NCI-H774 (cell line): Measurements from ENCODE around the gene LGALSL.
"Not testable (repeated sequence)": the region's sequence is repeated elsewhere in the genome, so short reads cannot be mapped to it uniquely, and the experiment has no call there.

ENCODE experiments used
- DNase-seq: peaks from one replicate; lab custom pipeline; 2025; lab: John Stamatoyannopoulos, UW

The LGALSL gene

DNA sequence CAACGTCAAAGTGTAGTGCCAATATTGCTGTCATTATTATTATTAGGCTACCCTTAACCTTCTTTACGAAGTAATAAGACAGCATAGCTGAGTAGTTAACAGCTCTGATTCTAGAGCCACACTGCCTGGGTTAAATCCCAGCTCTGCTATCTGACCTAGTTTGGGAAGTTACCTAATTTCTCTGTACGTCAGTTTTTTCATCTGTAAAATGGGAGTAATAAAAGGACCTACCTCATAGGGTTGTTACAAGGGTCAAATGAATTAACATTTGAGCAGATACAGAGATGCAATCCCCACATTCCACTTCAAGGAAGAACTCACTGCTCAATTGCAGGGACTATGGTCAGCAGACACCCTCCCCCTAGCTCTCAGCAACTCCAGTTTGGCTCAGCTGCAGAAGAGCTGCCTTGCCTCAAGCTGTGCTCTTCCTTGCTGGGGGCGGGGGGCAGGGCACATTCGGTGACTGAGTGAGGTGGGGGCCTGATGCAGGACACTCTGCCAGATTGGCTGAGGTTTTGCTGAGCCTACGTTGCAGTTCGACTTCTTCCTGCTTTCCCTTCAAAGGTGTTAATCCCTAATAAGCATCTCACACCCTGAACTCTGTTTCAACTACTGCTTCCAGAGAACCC, 11.0 kb upstream of the LGALSL start:
- DNase-seq: no peak

DNA sequence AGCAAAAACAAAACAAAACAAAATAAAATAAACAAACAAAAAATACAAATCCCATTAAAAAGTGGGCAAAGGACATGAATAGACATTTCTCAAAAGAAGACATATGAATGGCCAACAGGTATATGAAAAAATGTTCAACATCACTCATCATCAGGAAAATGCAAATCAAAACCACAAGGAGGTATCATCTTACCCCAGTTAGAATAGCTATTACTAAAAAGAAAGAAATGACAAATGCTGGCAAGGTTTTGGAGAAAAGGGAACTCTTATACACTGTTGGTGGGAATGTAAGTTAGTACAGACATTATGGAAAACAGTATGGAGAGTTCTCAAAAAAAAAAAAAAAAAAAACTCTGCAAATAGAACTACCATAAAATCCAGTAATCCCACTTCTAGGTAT, 8.0 kb upstream of the LGALSL start:
- not testable (repeated sequence) for DNase-seq

DNA sequence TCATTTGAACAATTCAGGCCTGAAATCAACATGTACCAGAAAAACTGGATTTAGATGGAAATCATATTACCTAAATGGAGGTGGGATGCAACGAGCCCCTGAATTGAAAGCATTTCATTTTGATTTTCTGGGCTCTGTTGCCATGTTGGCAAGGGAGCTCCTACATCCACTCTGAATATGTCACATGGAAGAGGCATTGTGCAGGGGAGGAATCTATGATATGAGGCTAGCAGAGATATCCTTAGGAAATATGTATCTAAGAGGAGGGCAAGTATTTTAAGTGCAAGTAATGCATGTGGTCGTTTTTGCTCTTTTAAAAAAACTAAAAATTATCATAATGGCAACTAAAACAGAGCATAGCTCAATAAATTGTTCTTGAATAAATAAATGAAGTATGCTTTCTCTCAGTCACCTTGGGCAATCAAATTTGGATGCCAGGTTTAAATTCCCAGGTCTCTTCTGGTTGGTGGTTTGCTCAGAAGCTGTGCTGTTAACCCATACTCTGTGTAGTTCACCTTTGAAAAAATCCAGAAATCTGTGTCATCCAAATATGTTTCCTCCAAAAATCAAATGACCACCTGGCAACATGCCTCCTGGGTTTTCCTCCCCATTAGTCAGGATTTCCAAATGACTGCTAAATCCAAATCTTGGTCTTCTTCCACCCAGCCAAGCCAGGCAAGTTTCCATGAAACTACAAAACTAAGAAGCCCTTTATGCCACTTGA, 6.5 kb upstream of the LGALSL start:
- no peak for DNase-seq

DNA sequence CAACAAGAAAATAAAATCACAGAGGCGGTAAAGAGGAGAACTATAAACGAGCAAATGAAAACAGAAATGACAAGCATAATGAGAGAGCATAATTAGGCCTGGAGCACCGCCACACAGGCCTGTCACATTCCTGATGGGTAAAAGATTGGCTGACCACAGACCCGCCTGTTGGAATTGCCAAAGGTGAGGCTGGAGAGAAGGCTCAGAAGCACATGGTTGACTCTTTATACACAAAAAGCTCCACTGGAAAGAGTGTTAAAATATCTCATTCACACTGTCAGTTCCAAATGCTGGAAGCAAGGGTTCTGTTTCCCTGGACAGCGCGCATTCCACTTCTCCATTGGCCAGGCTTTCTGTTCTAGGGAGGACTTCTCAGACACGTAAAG, 5.9 kb upstream of the LGALSL start:
- no peak for DNase-seq

DNA sequence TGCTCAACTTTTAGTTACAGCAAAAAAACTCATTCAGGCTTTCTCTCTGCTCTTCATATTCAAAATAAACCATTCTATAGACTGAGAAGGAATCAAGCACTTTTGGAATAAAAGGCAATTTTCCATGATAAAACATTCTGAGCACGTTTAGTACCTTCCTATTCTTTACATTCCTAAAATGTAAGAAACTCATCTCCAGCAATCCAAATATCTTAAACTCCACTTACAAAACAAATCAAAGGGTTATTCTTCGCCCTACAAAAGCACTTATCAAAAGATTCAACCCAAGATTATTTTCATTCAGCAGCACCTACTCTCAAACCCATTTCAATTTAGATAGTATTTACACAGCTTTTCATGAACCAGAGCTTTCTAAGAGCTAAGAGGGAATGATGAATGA, 2.9 kb upstream of the LGALSL start:
- DNase-seq: no peak

DNA sequence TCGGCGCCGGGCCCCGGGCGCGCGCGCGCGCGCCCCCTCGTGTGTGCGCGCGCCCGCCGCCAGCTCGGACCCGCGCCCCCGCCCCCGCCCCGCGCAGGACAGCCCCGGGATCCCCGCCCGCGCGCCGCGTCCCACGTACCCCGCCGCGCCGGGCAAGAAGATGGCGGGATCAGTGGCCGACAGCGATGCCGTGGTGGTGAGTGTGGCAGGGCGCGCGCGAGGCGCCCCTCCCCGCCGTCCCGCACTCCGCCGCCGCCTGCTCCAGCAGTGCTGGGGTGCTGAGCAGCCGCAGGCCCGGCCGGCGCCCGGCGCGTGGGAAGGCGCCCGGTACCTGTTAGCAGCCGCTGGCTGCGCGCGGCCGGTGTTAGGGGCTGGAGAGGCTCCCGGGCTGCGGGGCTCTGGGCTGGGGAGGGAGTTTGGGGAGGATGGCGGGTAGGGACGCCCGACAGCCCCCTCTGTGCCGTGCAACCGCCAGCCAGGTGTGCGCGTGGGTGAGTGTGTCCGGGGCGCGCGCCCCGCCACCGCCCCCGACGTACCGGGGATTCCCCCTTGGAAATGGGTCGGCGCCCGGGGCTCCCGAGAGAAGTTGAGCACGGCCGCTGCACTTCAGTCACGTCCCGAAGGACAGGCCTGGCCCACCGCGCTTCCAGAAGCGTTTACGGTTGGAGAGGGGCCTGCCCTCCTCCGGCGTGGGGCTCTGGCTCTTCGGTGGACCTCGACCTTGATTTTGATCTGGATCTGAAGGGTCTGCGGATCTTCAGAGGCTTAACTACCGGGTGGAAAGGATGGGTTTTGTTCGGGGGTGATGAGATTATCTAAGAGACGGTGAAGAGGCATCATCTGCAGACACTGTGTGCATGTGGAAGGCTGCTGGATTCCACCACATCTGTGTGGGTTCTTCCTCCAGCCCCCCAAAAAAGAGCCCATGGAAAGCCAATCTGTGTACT, 697 bp downstream of the LGALSL start:
- no peak for DNase-seq

DNA sequence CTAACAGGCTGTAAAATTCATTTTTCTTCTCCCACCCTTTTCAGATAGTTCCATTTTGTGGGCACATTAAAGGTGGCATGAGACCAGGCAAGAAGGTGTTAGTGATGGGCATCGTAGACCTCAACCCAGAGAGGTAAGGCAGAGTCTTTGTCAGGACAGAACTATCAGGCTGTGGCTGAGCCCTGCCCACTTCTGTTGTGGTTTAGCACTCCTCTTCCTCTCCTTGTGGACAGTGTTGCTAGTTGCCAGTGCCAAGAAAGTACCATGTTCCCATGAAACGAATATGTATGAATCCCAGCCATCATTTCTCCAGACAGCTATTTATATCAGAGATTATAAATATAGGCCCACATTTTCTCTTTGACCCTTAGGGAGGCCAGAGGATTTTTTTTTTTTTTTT, 1.6 kb downstream of the LGALSL start:
- no peak for DNase-seq

DNA sequence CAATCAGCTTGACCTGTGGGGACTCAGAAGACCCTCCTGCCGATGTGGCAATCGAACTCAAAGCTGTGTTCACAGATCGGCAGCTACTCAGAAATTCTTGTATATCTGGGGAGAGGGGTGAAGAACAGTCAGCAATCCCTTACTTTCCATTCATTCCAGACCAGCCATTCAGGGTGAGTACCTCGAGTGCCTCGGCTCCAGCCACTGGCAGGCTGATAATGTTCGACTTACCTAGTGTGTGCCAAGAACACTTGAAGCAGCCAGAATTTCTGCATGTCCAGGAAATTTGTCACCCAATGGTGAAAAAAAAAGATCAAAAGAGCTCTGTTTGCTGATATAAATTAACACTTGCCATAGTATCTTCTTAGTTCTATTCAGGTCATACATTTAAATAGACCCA, 2.3 kb downstream of the LGALSL start:
- no peak for DNase-seq

DNA sequence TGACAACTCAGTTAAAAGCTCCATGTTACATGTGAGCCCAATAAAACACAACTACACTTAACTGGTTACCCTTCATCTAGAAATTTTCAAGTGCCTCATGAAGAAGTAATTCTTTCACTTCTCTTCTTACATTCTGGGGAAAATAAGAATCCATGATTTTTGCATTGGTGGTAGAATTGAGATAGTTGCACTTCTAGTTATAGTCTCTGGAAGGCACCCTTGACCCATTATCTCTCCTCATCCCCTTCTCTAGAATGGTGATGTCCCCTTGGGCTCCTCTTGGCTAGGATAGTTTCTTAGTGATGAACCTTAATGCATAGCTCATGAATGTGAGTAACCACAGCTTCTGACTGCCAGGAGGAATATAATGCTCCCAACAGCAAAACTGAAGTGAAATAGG, 3.6 kb downstream of the LGALSL start:
- no peak for DNase-seq

DNA sequence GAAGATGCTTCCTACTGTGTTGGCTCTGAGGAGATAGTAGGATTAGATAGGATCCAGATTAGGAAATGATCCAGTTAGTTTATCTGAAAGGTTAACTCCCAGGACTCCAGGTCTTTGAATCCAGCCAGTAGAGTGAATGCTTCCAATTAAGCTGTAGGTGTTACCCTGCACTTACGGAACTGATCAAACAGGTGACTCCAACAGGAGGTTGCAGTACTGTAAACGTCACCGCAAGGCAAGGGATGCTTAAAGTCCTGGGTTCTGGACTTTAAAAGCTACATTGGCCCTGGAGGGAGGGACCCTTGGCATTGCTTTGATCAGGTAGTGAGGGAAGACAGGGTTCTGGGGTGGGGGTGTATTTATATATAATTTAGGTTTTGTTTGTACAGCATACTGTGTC, 5.6 kb downstream of the LGALSL start:
- no peak for DNase-seq

DNA sequence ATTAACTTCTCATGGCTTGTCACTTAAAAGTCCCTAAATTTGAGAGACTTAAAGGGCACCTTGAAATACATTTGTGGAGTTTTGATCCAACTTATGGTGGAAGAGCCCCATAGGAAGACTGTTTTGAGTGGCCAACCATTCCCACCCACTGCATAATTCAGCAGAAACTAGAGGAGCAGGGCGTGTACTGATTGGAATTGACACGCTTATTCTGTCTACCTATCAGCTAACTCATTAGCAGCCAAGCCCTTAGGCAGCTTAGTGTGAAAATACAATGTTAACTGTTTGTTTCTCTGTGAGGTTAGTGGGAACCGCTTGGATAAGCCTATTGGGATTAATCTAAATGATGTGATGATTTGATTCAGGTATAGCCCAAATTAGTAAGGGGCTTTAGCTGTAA, 6.4 kb downstream of the LGALSL start:
- no peak for DNase-seq

DNA sequence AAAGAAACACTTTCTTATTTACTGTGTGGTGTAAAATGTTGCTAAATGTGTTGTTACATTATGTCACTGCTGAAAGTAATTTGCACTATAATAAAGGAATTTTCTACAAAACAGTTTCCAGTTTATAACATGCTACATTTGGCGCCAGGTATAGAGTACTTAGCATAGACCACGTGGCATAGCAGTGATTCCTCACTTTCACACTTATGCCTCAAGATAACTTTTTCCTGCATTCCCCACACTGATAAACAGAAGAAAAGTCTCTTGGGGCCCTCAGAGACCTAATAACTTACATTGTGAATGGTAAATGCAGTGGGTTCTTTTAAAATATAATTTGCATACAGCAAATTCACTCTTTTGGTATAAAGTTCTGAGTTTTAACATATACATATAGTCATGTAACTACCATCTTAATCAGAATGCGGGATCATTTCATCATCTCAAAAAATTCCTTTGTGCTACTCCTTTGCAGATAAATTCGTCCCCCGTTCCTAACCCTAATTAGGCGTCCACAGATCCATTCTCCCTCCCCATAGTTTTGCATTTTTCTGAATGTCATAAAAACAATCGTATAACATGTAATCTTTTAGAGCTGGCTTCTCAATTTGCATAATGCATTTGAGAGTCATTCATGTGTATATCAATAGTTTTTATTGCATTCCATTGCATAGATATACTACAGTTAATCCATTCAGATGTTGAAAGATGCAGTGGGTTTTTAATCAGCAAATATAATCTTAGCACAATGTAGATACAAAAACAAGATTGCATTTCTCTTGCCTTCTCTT, 7.5 kb downstream of the LGALSL start:
- DNase-seq: no peak

DNA sequence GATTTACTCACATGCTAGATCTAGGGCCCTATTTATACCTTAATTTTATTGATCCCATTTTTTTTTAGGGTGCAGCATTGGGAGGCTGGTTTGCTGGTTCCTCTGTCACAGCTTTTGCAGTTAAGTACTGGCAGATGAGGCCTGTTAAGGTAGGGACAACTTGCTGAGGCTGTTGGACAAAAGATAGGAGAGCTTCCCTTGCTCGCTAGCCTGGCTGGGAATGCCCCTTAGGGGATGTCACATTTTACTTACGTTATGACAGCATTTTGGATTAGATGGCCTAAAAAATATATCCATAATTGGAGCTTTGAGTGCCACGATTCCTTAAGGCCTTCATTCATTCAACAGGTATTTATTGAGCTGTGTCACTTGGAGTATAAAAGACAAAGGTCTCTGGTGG, 8.2 kb downstream of the LGALSL start:
- no peak for DNase-seq

DNA sequence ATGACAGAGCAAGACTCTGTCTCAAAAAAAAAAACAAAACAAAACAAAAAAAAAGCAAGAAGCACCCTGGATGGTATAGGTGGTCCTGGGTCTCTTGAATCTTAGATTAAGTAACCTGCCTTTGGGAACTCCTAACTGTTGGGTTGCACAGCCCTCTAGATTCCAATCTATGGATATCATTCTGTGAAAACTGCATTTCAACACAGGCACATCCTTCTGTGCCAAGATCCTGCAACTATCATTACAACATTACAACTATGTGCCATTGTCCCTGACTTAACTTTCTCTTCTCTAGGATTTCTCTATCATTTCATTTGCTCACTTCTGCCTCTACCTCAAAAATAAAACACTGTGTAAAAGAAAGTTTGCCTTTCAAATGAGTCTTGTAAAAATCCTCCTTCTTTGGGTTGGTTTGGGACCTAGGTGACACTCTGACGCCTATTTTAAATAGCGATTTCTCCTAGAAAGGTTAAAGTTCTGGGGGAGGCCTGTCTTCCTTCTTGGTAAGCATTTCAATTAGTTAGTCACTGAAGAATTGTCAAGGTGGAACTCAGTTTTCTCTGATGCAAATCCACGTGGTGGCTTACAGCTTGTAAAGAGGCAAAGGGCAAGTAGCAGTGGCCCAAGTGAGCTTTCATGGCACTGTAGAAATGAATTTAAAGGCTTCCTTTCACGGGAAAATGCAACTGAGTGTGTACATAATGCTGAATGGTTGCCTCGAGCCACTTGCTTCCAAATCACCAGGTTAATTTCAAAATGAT, 9.2 kb downstream of the LGALSL start:
- DNase-seq: no peak

DNA sequence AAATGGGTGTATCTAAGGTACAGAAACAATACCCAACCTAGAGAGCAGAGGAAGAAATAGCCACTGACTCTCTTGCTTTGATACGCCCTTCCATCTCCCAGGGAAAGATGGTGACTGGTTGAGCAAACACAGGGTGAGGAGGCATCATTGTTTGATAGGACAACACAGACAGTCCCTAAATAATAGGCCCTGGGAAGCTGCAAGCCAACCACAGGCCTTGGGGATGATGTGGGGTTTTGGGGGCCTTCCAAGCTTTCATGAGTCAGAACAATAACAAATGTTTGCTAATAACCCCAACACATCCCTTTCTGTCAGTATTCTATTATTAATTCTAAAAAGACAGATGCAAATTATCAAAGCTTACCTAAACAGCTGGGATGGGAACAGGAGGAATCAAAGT, 9.8 kb downstream of the LGALSL start:
- no peak for DNase-seq

DNA sequence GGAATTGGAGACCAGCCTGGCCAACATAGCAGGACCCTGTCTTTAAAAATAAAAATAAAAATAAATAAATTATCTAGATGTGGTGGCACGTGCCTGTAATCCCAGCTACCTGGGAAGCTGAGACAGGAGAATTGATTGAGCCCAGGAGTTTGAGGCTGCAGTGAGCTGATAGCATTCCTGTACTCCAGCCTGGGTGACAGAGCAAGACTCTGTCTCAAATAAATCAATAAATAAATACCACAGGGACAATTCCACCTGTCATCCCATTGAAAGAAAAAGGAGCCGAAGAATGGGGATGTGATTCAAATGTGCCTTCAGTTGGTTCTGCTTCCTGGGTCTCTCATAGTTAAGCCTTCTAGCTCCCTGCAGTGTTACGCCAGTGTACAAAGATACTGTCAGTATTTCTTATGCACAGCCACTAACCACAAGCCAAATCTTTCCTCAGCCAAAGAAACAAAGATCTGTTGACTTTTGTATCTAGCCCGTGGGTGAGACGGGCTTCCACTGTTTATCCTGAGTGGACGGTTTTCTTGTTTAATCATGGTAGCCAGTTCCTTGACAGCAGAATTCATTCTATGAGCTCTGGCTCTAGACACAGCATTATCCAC, 12.6 kb downstream of the LGALSL start:
- DNase-seq: no peak

DNA sequence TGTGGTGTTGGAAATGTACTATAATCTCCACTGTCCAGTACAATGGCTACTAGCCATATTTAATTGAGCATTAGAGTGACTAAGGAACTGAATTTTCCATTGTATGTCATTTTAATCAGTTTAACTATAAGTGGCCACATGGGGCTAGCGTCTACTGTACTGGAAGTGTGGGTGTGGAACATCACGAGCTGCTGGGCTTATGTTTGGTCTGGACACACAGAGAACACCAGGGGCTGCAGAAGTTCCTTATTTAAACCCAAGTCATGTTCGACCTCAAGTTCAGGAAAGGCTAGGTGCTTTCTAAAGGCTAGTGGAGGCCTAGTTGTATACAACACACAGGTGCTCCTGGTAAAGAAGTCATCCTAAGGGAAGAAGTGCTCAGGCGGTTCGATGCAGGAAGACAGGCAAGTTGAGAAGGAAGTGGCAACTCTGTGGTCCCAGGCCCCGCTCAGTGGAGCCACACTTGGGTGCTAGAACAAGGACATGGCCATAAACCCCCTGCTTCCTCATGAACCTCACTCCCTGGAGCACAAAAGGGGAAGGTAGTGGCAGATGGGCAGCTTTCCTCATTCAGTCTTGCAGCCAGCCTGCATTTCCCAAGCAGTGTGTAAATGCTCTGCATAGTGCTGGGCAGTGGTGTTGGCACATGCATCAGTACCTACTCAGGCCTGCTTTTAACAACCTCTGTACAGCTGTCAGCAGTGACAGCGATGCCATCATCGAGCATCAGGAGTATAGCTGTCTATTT, 13.3 kb downstream of the LGALSL start:
- DNase-seq: no peak

DNA sequence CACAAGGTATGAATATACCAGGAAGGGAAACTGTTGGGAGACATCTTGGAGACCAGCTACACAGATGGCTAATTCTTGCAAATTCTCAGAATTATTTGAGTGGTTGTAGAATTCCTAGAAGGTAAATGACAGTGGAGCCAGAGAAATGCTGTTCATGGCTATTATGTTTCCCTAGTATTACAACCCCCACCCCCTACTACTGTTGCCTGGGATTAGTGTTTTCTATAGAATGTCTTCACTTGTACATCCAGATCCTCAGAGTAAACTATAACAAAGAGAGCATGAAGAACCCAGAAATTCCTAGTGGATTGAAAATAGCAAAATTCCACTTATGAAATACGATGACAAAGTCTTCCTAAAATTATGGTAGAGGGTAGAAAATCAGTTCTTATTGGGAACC, 15.3 kb downstream of the LGALSL start:
- DNase-seq: no peak

DNA sequence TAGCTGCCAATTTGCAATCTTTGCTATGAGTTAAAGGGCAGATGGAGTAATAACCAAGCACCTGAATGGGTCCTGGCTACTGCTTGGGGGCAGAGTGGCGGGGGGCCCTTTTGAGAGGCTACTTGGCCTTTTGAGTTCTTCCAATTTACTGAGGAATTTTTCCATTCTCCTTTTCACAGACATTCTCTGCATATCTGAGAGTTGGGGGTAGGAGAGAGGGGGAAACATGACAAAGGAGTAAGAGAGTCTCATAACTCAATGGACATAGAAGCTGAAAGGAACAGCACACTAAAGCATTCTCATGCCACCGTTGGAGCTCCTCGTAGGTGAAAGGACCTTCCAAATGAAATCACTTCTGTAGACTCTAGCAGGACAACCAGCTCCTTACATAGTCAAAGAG, 16.1 kb downstream of the LGALSL start:
- no peak for DNase-seq

DNA sequence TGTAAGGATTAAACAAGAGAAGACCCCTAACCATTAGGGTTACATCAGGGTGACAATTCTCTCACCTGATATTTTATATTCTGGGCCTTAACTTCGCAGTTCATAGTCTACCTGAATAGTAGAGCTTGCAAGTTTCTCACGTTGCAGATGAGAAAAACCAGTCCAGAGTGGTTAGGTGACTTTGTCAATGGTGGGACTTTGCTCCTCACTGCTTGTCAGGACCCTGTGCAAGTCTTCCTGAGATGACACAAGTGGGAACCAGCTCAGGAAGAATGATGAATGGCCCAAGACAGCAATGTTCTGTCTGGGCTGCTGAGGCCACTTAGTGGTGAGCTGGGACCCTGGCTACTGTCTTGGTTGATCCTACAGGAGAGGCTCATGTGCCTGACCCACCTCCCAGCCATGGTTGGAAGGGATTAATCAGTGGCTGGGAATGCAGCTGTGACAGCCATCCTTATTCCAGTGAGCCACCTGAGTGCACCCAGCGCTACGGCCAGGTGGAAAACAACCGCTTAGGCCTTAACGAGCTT, 16.9 kb downstream of the LGALSL start:
- peak; percentile 27 for DNase-seq
